ENCODE measurements around the gene MTHFD1L.
A peak's percentile ranks its signal among the peaks of the same experiment; 100 is the strongest.

The MTHFD1L gene

GRCh38 chr6:150897400-150897943 lies 32.0 kb downstream of the MTHFD1L start:
- no peak for DNase-seq

GRCh38 chr6:150898399-150899170 lies 33.1 kb downstream of the MTHFD1L start:
- DNase-seq = peak in 1 of 56 donors; percentile 10

- no peak for DNase-seq
Observed at GRCh38 chr6:150899231-150899630, 33.7 kb downstream of the MTHFD1L start.

- DNase-seq = no peak
Observed at GRCh38 chr6:150900049-150900448, 34.5 kb downstream of the MTHFD1L start.

- no peak for DNase-seq
Observed at GRCh38 chr6:150902142-150902776, 36.8 kb downstream of the MTHFD1L start.

- no peak for DNase-seq
Observed at GRCh38 chr6:150905769-150906168, 40.3 kb downstream of the MTHFD1L start.

- DNase-seq = no peak
Observed at GRCh38 chr6:150906641-150907326, 41.3 kb downstream of the MTHFD1L start.

GRCh38 chr6:150907383-150907782 lies 41.9 kb downstream of the MTHFD1L start:
- peak in 6 of 56 donors; percentile 3 to 20 (median 7) for DNase-seq

- DNase-seq = no peak
Observed at GRCh38 chr6:150908901-150909300, 43.4 kb downstream of the MTHFD1L start.

- no peak for DNase-seq
Observed at GRCh38 chr6:150910561-150910960, 45.1 kb downstream of the MTHFD1L start.

GRCh38 chr6:150914372-150914771 lies 48.9 kb downstream of the MTHFD1L start:
- DNase-seq = no peak

GRCh38 chr6:150915131-150915879 lies 49.8 kb downstream of the MTHFD1L start:
- DNase-seq = no peak

GRCh38 chr6:150915880-150916265 lies 50.4 kb downstream of the MTHFD1L start:
- DNase-seq = no peak

- DNase-seq = no peak
Observed at GRCh38 chr6:150919938-150920337, 54.4 kb downstream of the MTHFD1L start.

- DNase-seq = no peak
Observed at GRCh38 chr6:150922137-150922536, 56.6 kb downstream of the MTHFD1L start.

- no peak for DNase-seq
Observed at GRCh38 chr6:150924808-150925589, 59.5 kb downstream of the MTHFD1L start.

GRCh38 chr6:150925590-150925928 lies 60.1 kb downstream of the MTHFD1L start:
- DNase-seq = no peak

- DNase-seq = no peak
Observed at GRCh38 chr6:150925976-150926375, 60.5 kb downstream of the MTHFD1L start.

GRCh38 chr6:150928882-150929281 lies 63.4 kb downstream of the MTHFD1L start:
- DNase-seq = no peak

- DNase-seq = no peak
Observed at GRCh38 chr6:150929416-150929815, 63.9 kb downstream of the MTHFD1L start.

- DNase-seq = no peak
Observed at GRCh38 chr6:150930841-150931240, 65.3 kb downstream of the MTHFD1L start.
